GM19372 (cell line): ENCODE measurements around the gene KCNN4.

Source experiments
- ATAC-seq: cut with Tn5 transposase; IDR thresholded peaks from one replicate; pipeline ENCODE4 v1.9.1; 2021; ENCODE audit warnings: mild to moderate bottlenecking, low read depth, moderate library complexity; ENCODE audit not compliant: unreplicated experiment

The KCNN4 gene

GRCh38 chr19:43799502-43800142 is 18.8 kb upstream of the KCNN4 start:
- ATAC-seq = no peak

GRCh38 chr19:43798546-43799409 is 18.0 kb upstream of the KCNN4 start:
- no peak for ATAC-seq

- ATAC-seq = no peak
Measured at GRCh38 chr19:43798026-43798545, 17.3 kb upstream of the KCNN4 start.

- ATAC-seq = no peak
Measured at GRCh38 chr19:43797556-43797955, 16.8 kb upstream of the KCNN4 start.

- ATAC-seq = no peak
Measured at GRCh38 chr19:43797118-43797517, 16.3 kb upstream of the KCNN4 start.

- ATAC-seq = no peak
Measured at GRCh38 chr19:43790587-43790986, 9.8 kb upstream of the KCNN4 start.

GRCh38 chr19:43789029-43789428 is 8.3 kb upstream of the KCNN4 start:
- ATAC-seq = no peak

- ATAC-seq = no peak
Measured at GRCh38 chr19:43786665-43787064, 5.9 kb upstream of the KCNN4 start.

- no peak for ATAC-seq
Measured at GRCh38 chr19:43784981-43785808, 4.4 kb upstream of the KCNN4 start.

GRCh38 chr19:43784241-43784980 is 3.6 kb upstream of the KCNN4 start:
- ATAC-seq = no peak

GRCh38 chr19:43783636-43784035 is 2.9 kb upstream of the KCNN4 start:
- ATAC-seq = no peak

- ATAC-seq = no peak
Measured at GRCh38 chr19:43782689-43783231, 2.0 kb upstream of the KCNN4 start.

- ATAC-seq = no peak
Measured at GRCh38 chr19:43782311-43782660, 1.5 kb upstream of the KCNN4 start.

- ATAC-seq = no peak
Measured at GRCh38 chr19:43781630-43782310, 997 bp upstream of the KCNN4 start.

- ATAC-seq = no peak
Measured at GRCh38 chr19:43779820-43780219, 953 bp downstream of the KCNN4 start.

- ATAC-seq = no peak
Measured at GRCh38 chr19:43779147-43779819, 1.5 kb downstream of the KCNN4 start.

GRCh38 chr19:43778651-43779050 is 2.1 kb downstream of the KCNN4 start:
- ATAC-seq = no peak

- ATAC-seq = no peak
Measured at GRCh38 chr19:43777163-43777695, 3.5 kb downstream of the KCNN4 start.

GRCh38 chr19:43776286-43776685 is 4.5 kb downstream of the KCNN4 start:
- ATAC-seq = no peak
